ENCODE data around the gene PEX11G. TPM values are rescaled to one million over a fixed set of nuclear protein-coding genes. Genes with fewer than 3 reads are reported as not detected.
A peak's percentile ranks its signal among the peaks of the same experiment; 100 is the strongest.

PEX11G gene
- total RNA-seq = 2.7 TPM

DNA sequence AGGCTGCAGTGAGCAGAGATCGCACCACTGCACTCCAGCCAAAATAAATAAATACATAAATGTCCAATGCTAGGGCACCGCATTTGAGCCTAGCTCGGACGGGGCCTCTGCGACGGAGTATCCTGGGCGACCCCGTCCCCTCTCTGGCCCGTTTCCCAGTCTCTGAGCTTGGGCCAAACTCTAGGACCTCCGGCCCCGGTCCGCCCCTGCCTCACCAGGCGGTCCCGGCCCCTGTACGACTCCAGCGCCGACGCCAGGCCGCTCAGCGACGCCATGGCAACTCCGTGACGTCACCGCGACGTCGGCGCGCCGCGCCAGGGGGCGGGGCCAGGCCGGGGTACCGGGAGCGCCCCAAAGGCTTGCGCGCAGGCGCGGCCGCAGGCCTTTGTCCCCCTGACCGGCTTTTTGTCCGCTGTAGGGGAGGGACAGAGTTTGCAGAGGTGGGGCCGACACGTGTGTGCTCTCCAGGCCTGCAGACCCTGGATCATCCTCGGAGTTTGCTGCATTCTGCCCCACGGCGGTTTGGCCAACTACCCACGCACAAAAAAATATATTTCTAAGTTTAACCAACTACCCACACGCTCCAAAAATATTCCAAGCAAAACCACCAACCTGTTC is at the start of gene PEX11G:
Gene PEX11G (minus strand): TSS at position 300 of the 618 bp plus-strand sequence. CDS start 25 bp downstream, at position 275.
- TF ChIP-seq POLR2A (IDR thresholded peaks at IDR 0.05) = peak in 1 of 2 donors; percentile 68
- peak; percentile 17 to 82 for TF ChIP-seq POLR2AphosphoS5 (IDR thresholded peaks at IDR 0.05; ENCODE audit: insufficient read depth in 1 of 2, low read depth in 1 of 2)
- no peak for TF ChIP-seq CTCF (IDR thresholded peaks at IDR 0.05)
- H3K36me3 ChIP-seq = no peaks in the 10 kb centered on the region
- H3K27ac ChIP-seq = peak within 1 kb of the TSS; percentile 80
- H3K27me3 ChIP-seq = no peaks in the 10 kb centered on the region
- no peak for DNase-seq (ENCODE audit: extremely low spot score in 2 of 2)
- H3K9me3 ChIP-seq = no peaks in the 10 kb centered on the region
- peaks cover 7% of the 10 kb centered on the region for H3K4me1 ChIP-seq
- intact Hi-C loops (cut with DNase I) = no loop called here
- H3K4me3 ChIP-seq = peak within 1 kb of the TSS; percentile 58

GRCh38 chr19:7535998-7536695 is 47.3 kb upstream of the PEX11G start:
- DNase-seq (ENCODE audit: extremely low spot score in 2 of 2) = no peak
- H3K9me3 ChIP-seq = no peaks in the 10 kb centered on the region
- H3K27me3 ChIP-seq = no peaks in the 10 kb centered on the region
- H3K27ac ChIP-seq = peak overlapping the region; percentile 92
- H3K36me3 ChIP-seq = peaks cover 0 to 42% of the 10 kb centered on the region in 2 donors
- H3K4me3 ChIP-seq = peak overlapping the region; percentile 74 to 96
- peaks cover 19% of the 10 kb centered on the region for H3K4me1 ChIP-seq
- intact Hi-C loops (cut with DNase I) = no loop called here
- TF ChIP-seq POLR2AphosphoS5 (IDR thresholded peaks at IDR 0.05; ENCODE audit: insufficient read depth in 1 of 2, low read depth in 1 of 2) = no peak
- no peak for TF ChIP-seq CTCF (IDR thresholded peaks at IDR 0.05)
- no peak for TF ChIP-seq POLR2A (IDR thresholded peaks at IDR 0.05)

- TF ChIP-seq CTCF (IDR thresholded peaks at IDR 0.05) (no peak), POLR2A (IDR thresholded peaks at IDR 0.05) (peak in 1 of 2 donors; percentile 44), POLR2AphosphoS5 (IDR thresholded peaks at IDR 0.05; ENCODE audit: insufficient read depth in 1 of 2, low read depth in 1 of 2) (peak; percentile 95 to 99)
- Histone ChIP-seq H3K27me3 (no peaks in the 10 kb centered on the region), H3K4me1 (peaks cover 19% of the 10 kb centered on the region), H3K4me3 (peak within 1 kb of the TSS; percentile 74 to 96), H3K36me3 (peaks cover 0 to 38% of the 10 kb centered on the region in 2 donors), H3K27ac (peak within 1 kb of the TSS; percentile 92), H3K9me3 (no peaks in the 10 kb centered on the region)
- intact Hi-C loops (cut with DNase I) = no loop called here
- DNase-seq (ENCODE audit: extremely low spot score in 2 of 2) = peak in 1 of 2 donors; percentile 94
Measured at GRCh38 chr19:7535047-7535997, 46.5 kb upstream of the PEX11G start, which contains the start of gene PNPLA6. Gene PNPLA6, plus strand, starts transcription at chr19:7535717. Its CDS starts 72 bp downstream, at chr19:7535789.

DNA sequence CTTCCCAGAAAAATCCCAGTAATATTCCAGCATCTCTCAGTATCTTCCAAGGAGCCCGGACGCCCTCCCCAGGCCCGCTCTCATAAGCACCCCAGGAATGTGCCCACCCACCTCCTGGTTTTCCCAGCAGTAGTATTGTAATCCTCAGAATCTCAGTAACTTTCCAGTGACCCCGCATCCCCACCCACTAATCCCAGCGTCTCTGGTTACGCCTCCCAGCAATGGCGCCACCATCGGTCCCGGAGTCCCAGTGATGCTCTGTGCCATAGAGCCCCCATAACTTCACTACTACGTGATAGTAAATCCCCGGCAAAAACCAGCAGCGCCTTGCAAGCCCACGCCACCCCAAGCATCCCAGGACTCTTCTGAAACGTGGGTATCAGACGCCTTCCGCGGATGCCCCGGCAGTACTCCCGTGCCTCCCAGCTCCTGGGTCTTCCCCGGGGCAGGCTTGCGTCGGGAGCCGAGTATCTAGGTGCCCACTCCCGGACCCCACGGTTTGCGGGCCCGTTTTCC is 45.8 kb upstream of the PEX11G start:
- intact Hi-C loops (cut with DNase I) = no loop called here
- no peak for TF ChIP-seq CTCF (IDR thresholded peaks at IDR 0.05)
- TF ChIP-seq POLR2A (IDR thresholded peaks at IDR 0.05) = no peak
- no peak for TF ChIP-seq POLR2AphosphoS5 (IDR thresholded peaks at IDR 0.05; ENCODE audit: insufficient read depth in 1 of 2, low read depth in 1 of 2)
- H3K4me3 ChIP-seq = peak overlapping the region; percentile 74 to 96
- H3K4me1 ChIP-seq = peaks cover 19% of the 10 kb centered on the region
- H3K36me3 ChIP-seq = peaks cover 0 to 38% of the 10 kb centered on the region in 2 donors
- no peaks in the 10 kb centered on the region for H3K27me3 ChIP-seq
- H3K27ac ChIP-seq = peak overlapping the region; percentile 92
- DNase-seq (ENCODE audit: extremely low spot score in 2 of 2) = no peak
- H3K9me3 ChIP-seq = no peaks in the 10 kb centered on the region

Data from vagina (tissue), 2 donors.